K562 (cell line): ENCODE results near the gene CNGA4. TPM values are rescaled to one million over a fixed set of nuclear protein-coding genes. Genes with fewer than 3 reads are reported as not detected.

Experiments used
- ATF2 ChIP-seq: sonication (generic); formaldehyde crosslinking; IDR thresholded peaks from 2 replicates; pipeline ENCODE4 v1.8.1; 2022; ENCODE audit warnings: missing genetic modification reagents
- CREB1 ChIP-seq, 2 experiments: sonication (generic) in 1 of 2; formaldehyde crosslinking in 1 of 2; IDR thresholded peaks; 2 replicates each; pipeline versions ENCODE4 v1.6.1 to v1.8.0; 2012 to 2022; ENCODE audit warnings: inconsistent platforms in 1 of 2, mild to moderate bottlenecking in 1 of 2, missing genetic modification reagents in 1 of 2, moderate library complexity in 1 of 2
- HOMEZ ChIP-seq: fragments of 250-450 bp; sonication (Bioruptor Pico); IDR thresholded peaks from 2 replicates; pipeline ENCODE4 v1.4.0; 2020; ENCODE audit warnings: mild to moderate bottlenecking, moderate library complexity
- IRF9 ChIP-seq: fragments of 450-650 bp; IDR thresholded peaks from 2 replicates; pipeline ENCODE4 v1.6.1; 2016; ENCODE audit warnings: missing biosample characterization, missing genetic modification characterization
- NR1H2 ChIP-seq: sonication (generic); formaldehyde crosslinking; IDR thresholded peaks from 2 replicates; pipeline ENCODE4 v1.4.0; 2020; ENCODE audit warnings: mild to moderate bottlenecking, missing genetic modification reagents
- SNRNP70 ChIP-seq: fragments of 200-400 bp; formaldehyde crosslinking; optimal IDR thresholded peaks from 2 replicates; pipeline ENCODE3; 2017; ENCODE audit warnings: low read depth, low read length
- STAT6 ChIP-seq: sonication (generic); formaldehyde crosslinking; IDR thresholded peaks from 2 replicates; pipeline ENCODE4 v1.8.1; 2023; ENCODE audit warnings: mild to moderate bottlenecking, missing genetic modification reagents
- TCF7L2 ChIP-seq: fragments of 150-350 bp; IDR thresholded peaks from 2 replicates; pipeline ENCODE4 v1.6.1; 2016; ENCODE audit warnings: low read depth, mild to moderate bottlenecking, low read length, moderate library complexity
- YY1 ChIP-seq, 3 experiments: IDR thresholded peaks; 2 replicates each; pipeline ENCODE4 v1.6.1; 2011; ENCODE audit warnings: low read length in 2 of 3, mild to moderate bottlenecking in 2 of 3, moderate library complexity in 2 of 3, borderline replicate concordance in 1 of 3, control low read depth in 1 of 3, low read depth in 1 of 3; ENCODE audit not compliant: insufficient read depth in 3 of 3, insufficient replicate concordance in 2 of 3, control insufficient read depth in 1 of 3, insufficient read length in 1 of 3; ENCODE audit errors: extremely low read depth in 1 of 3
- ZNF436 ChIP-seq: fragments of 250-450, 450-650 bp; sonication (Bioruptor Pico); formaldehyde crosslinking; IDR thresholded peaks from 2 replicates; pipeline ENCODE4 v1.7.0; 2020; ENCODE audit warnings: mild to moderate bottlenecking
- ZNF778 ChIP-seq: fragments of 450-650 bp; formaldehyde crosslinking; IDR thresholded peaks from 2 replicates; pipeline ENCODE4 v1.4.0; 2020; ENCODE audit warnings: mild to moderate bottlenecking, moderate library complexity
- ZNF780A ChIP-seq: fragments of 250-450 bp; sonication (Bioruptor Pico); IDR thresholded peaks from 2 replicates; pipeline ENCODE4 v1.5.0; 2021; ENCODE audit warnings: mild to moderate bottlenecking
- polyA plus RNA-seq, 8 experiments: library from polyadenylated mRNA; depleted of rRNA in 4 of 8; stranded (reverse) in 5 of 8; unstranded in 3 of 8; fragments of >200 nt; fragmentation: Nextera tagmentation in 2 of 8; fragmentation: Illumina TruSeq in 1 of 8; extraction: Ambion mirVana in 2 of 8; extraction: Trizol in 1 of 8; gene quantifications; 2 replicates each; pipeline versions ENCODE4 v1.2.1 to v1.2.3, GENCODE V29; 2011 to 2014; ENCODE audit warnings: inconsistent platforms in 1 of 8, missing spikeins in 1 of 8
- total RNA-seq, 7 experiments: library from RNA; depleted of rRNA in 6 of 7; stranded (reverse); fragments of >200 nt in 6 of 7; fragmentation: Illumina TruSeq in 2 of 7; extraction: Trizol in 2 of 7; gene quantifications; 2 replicates each; pipeline versions ENCODE4 v1.2.1 to v1.2.3, GENCODE V29; 2011 to 2021; ENCODE audit warnings: low replicate concordance in 1 of 7
- TF ChIP-seq, protein P1 (sequence below): fragments of 250-450 bp; sonication (Bioruptor Pico); IDR thresholded peaks from 2 replicates; pipeline ENCODE4 v1.5.0; 2022; ENCODE audit warnings: mild to moderate bottlenecking
- TF ChIP-seq, protein P2 (sequence below): IDR thresholded peaks from 2 replicates; pipeline ENCODE4 v1.6.1; 2011; ENCODE audit warnings: borderline replicate concordance, low read depth, mild to moderate bottlenecking, moderate library complexity, low read length; ENCODE audit not compliant: insufficient read depth, poor library complexity, severe bottlenecking

The CNGA4 gene
- total and polyA plus RNA-seq, 9 of the 15 experiments (the other 6 are each of a cell fraction or from before 2014, with no cell fraction given) = 0.04 to 0.09 (median 0.06) TPM; not detected in 6

DNA sequence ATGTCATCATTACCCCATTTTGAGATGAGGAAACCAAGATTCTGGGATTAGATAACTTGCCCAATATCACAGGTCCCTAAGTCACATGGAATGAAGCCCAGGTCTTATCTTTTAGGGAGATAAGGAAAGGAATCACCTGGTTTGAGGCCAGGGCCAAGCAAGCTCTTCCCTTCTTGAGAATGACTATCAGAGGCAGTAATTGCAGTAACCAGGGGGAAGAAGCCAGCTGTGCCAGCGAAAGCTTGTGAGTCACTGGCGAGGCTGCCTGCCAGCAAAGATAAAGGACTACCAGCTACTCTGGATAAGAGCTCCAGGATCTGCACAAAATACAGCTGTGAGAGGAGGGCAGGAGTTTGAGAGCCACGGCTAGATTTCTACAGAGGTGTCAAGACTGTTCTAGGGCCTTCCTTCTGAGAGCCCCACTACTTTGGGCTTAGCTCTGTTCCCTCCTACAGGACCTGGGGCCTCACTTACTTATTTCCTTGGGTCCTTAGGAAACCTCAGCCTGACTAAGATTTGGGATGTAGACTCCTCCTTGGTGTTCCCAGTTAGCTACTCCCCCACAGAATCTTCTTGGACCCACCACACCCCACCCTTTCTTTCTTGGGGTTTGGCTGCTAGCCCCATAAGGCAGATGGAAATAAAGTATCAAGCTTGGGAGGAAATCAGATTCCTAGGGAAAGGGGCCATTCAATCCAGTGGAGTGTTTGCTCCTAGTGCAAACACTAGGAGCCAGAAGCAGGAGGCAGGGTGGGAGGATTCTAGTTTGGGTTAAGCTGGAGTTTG, 11.1 kb downstream of the CNGA4 start (continued):
- no peak for TF ChIP-seq TCF7L2
- no peak for TF ChIP-seq ZNF436 (CRISPR knock-in tag)
- no peak for TF ChIP-seq CREB1 (IDR thresholded peaks at IDR 0.05)
- no peak for TF ChIP-seq CREB1 (CRISPR knock-in tag; IDR thresholded peaks at IDR 0.05)
- no peak for TF ChIP-seq ATF2 (CRISPR knock-in tag)
- no peak for TF ChIP-seq SNRNP70
- no peak for TF ChIP-seq STAT6 (CRISPR knock-in tag)
- no peak for TF ChIP-seq ZNF778
- TF ChIP-seq, protein P1, sequence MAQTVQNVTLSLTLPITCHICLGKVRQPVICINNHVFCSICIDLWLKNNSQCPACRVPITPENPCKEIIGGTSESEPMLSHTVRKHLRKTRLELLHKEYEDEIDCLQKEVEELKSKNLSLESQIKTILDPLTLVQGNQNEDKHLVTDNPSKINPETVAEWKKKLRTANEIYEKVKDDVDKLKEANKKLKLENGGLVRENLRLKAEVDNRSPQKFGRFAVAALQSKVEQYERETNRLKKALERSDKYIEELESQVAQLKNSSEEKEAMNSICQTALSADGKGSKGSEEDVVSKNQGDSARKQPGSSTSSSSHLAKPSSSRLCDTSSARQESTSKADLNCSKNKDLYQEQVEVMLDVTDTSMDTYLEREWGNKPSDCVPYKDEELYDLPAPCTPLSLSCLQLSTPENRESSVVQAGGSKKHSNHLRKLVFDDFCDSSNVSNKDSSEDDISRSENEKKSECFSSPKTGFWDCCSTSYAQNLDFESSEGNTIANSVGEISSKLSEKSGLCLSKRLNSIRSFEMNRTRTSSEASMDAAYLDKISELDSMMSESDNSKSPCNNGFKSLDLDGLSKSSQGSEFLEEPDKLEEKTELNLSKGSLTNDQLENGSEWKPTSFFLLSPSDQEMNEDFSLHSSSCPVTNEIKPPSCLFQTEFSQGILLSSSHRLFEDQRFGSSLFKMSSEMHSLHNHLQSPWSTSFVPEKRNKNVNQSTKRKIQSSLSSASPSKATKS (CRISPR knock-in tag) = no peak
- TF ChIP-seq IRF9 (tag) = no peak
- TF ChIP-seq NR1H2 (CRISPR knock-in tag) = no peak
- no peak for TF ChIP-seq YY1 (IDR thresholded peaks at IDR 0.05; ENCODE audit: borderline replicate concordance in 1 of 3, control insufficient read depth in 1 of 3, extremely low read depth in 1 of 3, insufficient read depth in 3 of 3, insufficient read length in 1 of 3, insufficient replicate concordance in 2 of 3, low read depth in 1 of 3, low read length in 2 of 3)
- TF ChIP-seq, protein P2, sequence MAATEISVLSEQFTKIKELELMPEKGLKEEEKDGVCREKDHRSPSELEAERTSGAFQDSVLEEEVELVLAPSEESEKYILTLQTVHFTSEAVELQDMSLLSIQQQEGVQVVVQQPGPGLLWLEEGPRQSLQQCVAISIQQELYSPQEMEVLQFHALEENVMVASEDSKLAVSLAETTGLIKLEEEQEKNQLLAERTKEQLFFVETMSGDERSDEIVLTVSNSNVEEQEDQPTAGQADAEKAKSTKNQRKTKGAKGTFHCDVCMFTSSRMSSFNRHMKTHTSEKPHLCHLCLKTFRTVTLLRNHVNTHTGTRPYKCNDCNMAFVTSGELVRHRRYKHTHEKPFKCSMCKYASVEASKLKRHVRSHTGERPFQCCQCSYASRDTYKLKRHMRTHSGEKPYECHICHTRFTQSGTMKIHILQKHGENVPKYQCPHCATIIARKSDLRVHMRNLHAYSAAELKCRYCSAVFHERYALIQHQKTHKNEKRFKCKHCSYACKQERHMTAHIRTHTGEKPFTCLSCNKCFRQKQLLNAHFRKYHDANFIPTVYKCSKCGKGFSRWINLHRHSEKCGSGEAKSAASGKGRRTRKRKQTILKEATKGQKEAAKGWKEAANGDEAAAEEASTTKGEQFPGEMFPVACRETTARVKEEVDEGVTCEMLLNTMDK = no peak
- no peak for TF ChIP-seq ZNF780A (CRISPR knock-in tag)
- TF ChIP-seq HOMEZ (CRISPR knock-in tag) = no peak
